K562 (cell line): ENCODE data around the gene TOMM40L. TPM values are rescaled to one million over a fixed set of nuclear protein-coding genes. Genes with fewer than 3 reads are reported as not detected.

Source experiments
- BRD9 ChIP-seq: fragments of 450-650 bp; IDR thresholded peaks from 2 replicates; pipeline ENCODE4 v1.6.1; 2018; ENCODE audit warnings: low read depth; ENCODE audit not compliant: partially characterized antibody
- CREM ChIP-seq: IDR thresholded peaks from 2 replicates; pipeline ENCODE4 v1.6.1; 2014; ENCODE audit warnings: antibody characterized with exemption, low read depth
- DIDO1 ChIP-seq: fragments of 450-650 bp; IDR thresholded peaks from 2 replicates; pipeline ENCODE4 v1.6.1; 2016; ENCODE audit warnings: low read depth, missing biosample characterization, missing genetic modification characterization
- HDAC2 ChIP-seq: fragments of 450-650 bp; IDR thresholded peaks from 2 replicates; pipeline ENCODE4 v1.6.1; 2016; ENCODE audit warnings: mild to moderate bottlenecking
- MAZ ChIP-seq, 2 experiments: fragments of 450-650 bp in 1 of 2; sonication (generic) in 1 of 2; formaldehyde crosslinking; IDR thresholded peaks in 1 of 2; conservative IDR thresholded peaks in 1 of 2; 2 replicates each; pipeline versions ENCODE4 v1.4.0 to v1.5.0; 2020; ENCODE audit warnings: mild to moderate bottlenecking in 1 of 2, missing genetic modification reagents in 1 of 2
- NEUROD1 ChIP-seq: fragments of 150-350 bp; IDR thresholded peaks from 2 replicates; pipeline ENCODE4 v1.6.1; 2014; ENCODE audit warnings: borderline replicate concordance, low read length, low read depth; ENCODE audit not compliant: partially characterized antibody
- NFIC ChIP-seq: fragments of 450-650 bp; IDR thresholded peaks from 2 replicates; pipeline ENCODE4 v1.6.1; 2017; ENCODE audit warnings: mild to moderate bottlenecking, inconsistent platforms
- NR2F6 ChIP-seq: fragments of 450-650 bp; formaldehyde crosslinking; IDR thresholded peaks from 2 replicates; pipeline ENCODE4 v1.4.0; 2020; ENCODE audit warnings: mild to moderate bottlenecking
- PHB2 ChIP-seq: fragments of 450-650 bp; IDR thresholded peaks from 2 replicates; pipeline ENCODE4 v1.6.1; 2017; ENCODE audit warnings: low read depth
- POU5F1 ChIP-seq: fragments of 150-350 bp; IDR thresholded peaks from 2 replicates; pipeline ENCODE4 v1.6.1; 2014; ENCODE audit warnings: borderline replicate concordance, low read length, low read depth, mild to moderate bottlenecking; ENCODE audit not compliant: partially characterized antibody
- PPARD ChIP-seq: fragments of 250-450 bp; sonication (Bioruptor Pico); IDR thresholded peaks from 2 replicates; pipeline ENCODE4 v1.8.0; 2022; ENCODE audit warnings: inconsistent platforms, mild to moderate bottlenecking, moderate library complexity
- RB1 ChIP-seq: fragments of 450-650 bp; IDR thresholded peaks from 2 replicates; pipeline ENCODE4 v1.6.1; 2017; ENCODE audit warnings: low read depth, mild to moderate bottlenecking
- RCOR1 ChIP-seq, 2 experiments: IDR thresholded peaks; 2 replicates each; pipeline ENCODE4 v1.6.1; 2012; ENCODE audit warnings: low read depth in 2 of 2, low read length in 2 of 2, borderline replicate concordance in 1 of 2, improper control_type of control experiment in 1 of 2
- SMARCA4 ChIP-seq: fragments of 450-650 bp; IDR thresholded peaks from 2 replicates; pipeline ENCODE4 v1.6.1; 2016
- STAG1 ChIP-seq: sonication (generic); formaldehyde crosslinking; IDR thresholded peaks from 2 replicates; pipeline ENCODE4 v1.5.0; 2020; ENCODE audit warnings: missing genetic modification reagents, borderline replicate concordance
- TCFL5 ChIP-seq: fragments of 250-450 bp; sonication (Bioruptor Pico); conservative IDR thresholded peaks from 2 replicates; pipeline ENCODE4 v1.6.1; 2021; ENCODE audit warnings: mild to moderate bottlenecking, moderate library complexity, matching md5 sums
- XRCC5 ChIP-seq: fragments of 200-400 bp; formaldehyde crosslinking; IDR thresholded peaks from 2 replicates; pipeline ENCODE4 v1.6.1; 2017; ENCODE audit warnings: low read depth, mild to moderate bottlenecking, low read length
- ZBTB26 ChIP-seq: fragments of 450-650 bp; formaldehyde crosslinking; IDR thresholded peaks from 2 replicates; pipeline ENCODE4 v1.4.0; 2022; ENCODE audit warnings: missing genetic modification characterization
- ZFP30 ChIP-seq: fragments of 250-450 bp; sonication (Bioruptor Pico); IDR thresholded peaks from 2 replicates; pipeline ENCODE4 v1.8.0; 2022; ENCODE audit warnings: moderate library complexity, mild to moderate bottlenecking, inconsistent platforms, borderline replicate concordance
- ZFP91 ChIP-seq: sonication (generic); formaldehyde crosslinking; IDR thresholded peaks from 2 replicates; pipeline ENCODE4 v1.8.0; 2022; ENCODE audit warnings: mild to moderate bottlenecking, missing genetic modification reagents
- ZNF253 ChIP-seq: fragments of 250-450 bp; sonication (Bioruptor Pico); conservative IDR thresholded peaks from 2 replicates; pipeline ENCODE4 v1.6.1; 2021; ENCODE audit warnings: mild to moderate bottlenecking
- polyA plus RNA-seq, 8 experiments: library from polyadenylated mRNA; depleted of rRNA in 4 of 8; stranded (reverse) in 5 of 8; unstranded in 3 of 8; fragments of >200 nt; fragmentation: Nextera tagmentation in 2 of 8; fragmentation: Illumina TruSeq in 1 of 8; extraction: Ambion mirVana in 2 of 8; extraction: Trizol in 1 of 8; gene quantifications; 2 replicates each; pipeline versions ENCODE4 v1.2.1 to v1.2.3, GENCODE V29; 2011 to 2014; ENCODE audit warnings: inconsistent platforms in 1 of 8, missing spikeins in 1 of 8
- total RNA-seq, 7 experiments: library from RNA; depleted of rRNA in 6 of 7; stranded (reverse); fragments of >200 nt in 6 of 7; fragmentation: Illumina TruSeq in 2 of 7; extraction: Trizol in 2 of 7; gene quantifications; 2 replicates each; pipeline versions ENCODE4 v1.2.1 to v1.2.3, GENCODE V29; 2011 to 2021; ENCODE audit warnings: low replicate concordance in 1 of 7
- TF ChIP-seq, protein P1 (sequence below), 2 experiments: fragments of 450-650 bp in 1 of 2; sonication (generic) in 1 of 2; formaldehyde crosslinking; conservative IDR thresholded peaks; 2 replicates each; pipeline versions ENCODE4 v1.4.0 to v1.8.1; 2020 to 2022; ENCODE audit warnings: mild to moderate bottlenecking in 1 of 2, missing genetic modification reagents in 1 of 2
- TF ChIP-seq, protein P2 (sequence below): fragments of 250-450 bp; sonication (Bioruptor Pico); IDR thresholded peaks from 2 replicates; pipeline ENCODE4 v1.4.0; 2020; ENCODE audit warnings: mild to moderate bottlenecking, moderate library complexity, borderline replicate concordance

The TOMM40L gene
- total and polyA plus RNA-seq, 9 of the 15 experiments (the other 6 are each of a cell fraction or from before 2014, with no cell fraction given): 9.6 to 33.6 (median 25.2) TPM

- TF ChIP-seq, protein P1, sequence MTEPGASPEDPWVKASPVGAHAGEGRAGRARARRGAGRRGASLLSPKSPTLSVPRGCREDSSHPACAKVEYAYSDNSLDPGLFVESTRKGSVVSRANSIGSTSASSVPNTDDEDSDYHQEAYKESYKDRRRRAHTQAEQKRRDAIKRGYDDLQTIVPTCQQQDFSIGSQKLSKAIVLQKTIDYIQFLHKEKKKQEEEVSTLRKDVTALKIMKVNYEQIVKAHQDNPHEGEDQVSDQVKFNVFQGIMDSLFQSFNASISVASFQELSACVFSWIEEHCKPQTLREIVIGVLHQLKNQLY (CRISPR knock-in tag; conservative IDR thresholded peaks at IDR 0.05): no peak
- TF ChIP-seq SMARCA4 (no peak), PHB2 (no peak), ZFP91 (CRISPR knock-in tag) (no peak), HDAC2 (no peak), NR2F6 (no peak), DIDO1 (tag) (no peak), ZBTB26 (CRISPR knock-in tag) (no peak), XRCC5 (peak; percentile 83; the same call in 1 of the 2 replicates), STAG1 (CRISPR knock-in tag) (peak; percentile 77), RB1 (peak; percentile 71), RCOR1 (IDR thresholded peaks at IDR 0.05; ENCODE audit: borderline replicate concordance in 1 of 2, low read depth in 2 of 2, low read length in 2 of 2) (peak in 1 of 2 experiments; percentile 49; a peak in 1 of 4 replicates), POU5F1 (no peak), ZFP30 (no peak), TCFL5 (CRISPR knock-in tag) (no peak), PPARD (CRISPR knock-in tag) (no peak), BRD9 (no peak), ZNF253 (CRISPR knock-in tag) (no peak), CREM (no peak; the same call in 1 of the 2 replicates), NFIC (no peak), NEUROD1 (peak; percentile 42), MAZ (CRISPR knock-in tag; conservative IDR thresholded peaks at IDR 0.05 in 1 of 2, IDR thresholded peaks at IDR 0.05 in 1 of 2) (peak; percentile 32 to 82; a peak in 2 of 4 replicates)
- TF ChIP-seq, protein P2, sequence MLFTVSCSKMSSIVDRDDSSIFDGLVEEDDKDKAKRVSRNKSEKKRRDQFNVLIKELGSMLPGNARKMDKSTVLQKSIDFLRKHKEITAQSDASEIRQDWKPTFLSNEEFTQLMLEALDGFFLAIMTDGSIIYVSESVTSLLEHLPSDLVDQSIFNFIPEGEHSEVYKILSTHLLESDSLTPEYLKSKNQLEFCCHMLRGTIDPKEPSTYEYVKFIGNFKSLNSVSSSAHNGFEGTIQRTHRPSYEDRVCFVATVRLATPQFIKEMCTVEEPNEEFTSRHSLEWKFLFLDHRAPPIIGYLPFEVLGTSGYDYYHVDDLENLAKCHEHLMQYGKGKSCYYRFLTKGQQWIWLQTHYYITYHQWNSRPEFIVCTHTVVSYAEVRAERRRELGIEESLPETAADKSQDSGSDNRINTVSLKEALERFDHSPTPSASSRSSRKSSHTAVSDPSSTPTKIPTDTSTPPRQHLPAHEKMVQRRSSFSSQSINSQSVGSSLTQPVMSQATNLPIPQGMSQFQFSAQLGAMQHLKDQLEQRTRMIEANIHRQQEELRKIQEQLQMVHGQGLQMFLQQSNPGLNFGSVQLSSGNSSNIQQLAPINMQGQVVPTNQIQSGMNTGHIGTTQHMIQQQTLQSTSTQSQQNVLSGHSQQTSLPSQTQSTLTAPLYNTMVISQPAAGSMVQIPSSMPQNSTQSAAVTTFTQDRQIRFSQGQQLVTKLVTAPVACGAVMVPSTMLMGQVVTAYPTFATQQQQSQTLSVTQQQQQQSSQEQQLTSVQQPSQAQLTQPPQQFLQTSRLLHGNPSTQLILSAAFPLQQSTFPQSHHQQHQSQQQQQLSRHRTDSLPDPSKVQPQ: no peak
These were observed 16.0 kb upstream of the TOMM40L start (continued) for GRCh38 chr1:161209790-161210409.
